K562 (cell line): ENCODE results near the gene PRR14L. TPM values are rescaled to one million over a fixed set of nuclear protein-coding genes. Genes with fewer than 3 reads are reported as not detected.

Experiments
- ATF7 ChIP-seq: fragments of 450-650 bp; IDR thresholded peaks from 2 replicates; pipeline ENCODE4 v1.7.1; 2014; ENCODE audit warnings: mild to moderate bottlenecking, moderate library complexity
- BACH1 ChIP-seq: fragments of 200-800 bp; sonication (Bioruptor generic); IDR thresholded peaks from 2 replicates; pipeline ENCODE4 v1.6.1; 2016; ENCODE audit warnings: missing genetic modification characterization, missing compliant biosample characterization
- ERF ChIP-seq: fragments of 450-650 bp; formaldehyde crosslinking; IDR thresholded peaks from 2 replicates; pipeline ENCODE4 v1.4.0; 2020; ENCODE audit warnings: mild to moderate bottlenecking, mixed read lengths
- GATAD2B ChIP-seq: fragments of 450-650 bp; IDR thresholded peaks from 2 replicates; pipeline ENCODE4 v1.6.1; 2017; ENCODE audit warnings: mild to moderate bottlenecking, borderline replicate concordance
- GTF2B ChIP-seq: IDR thresholded peaks from 2 replicates; pipeline ENCODE4 v1.6.1; 2011; ENCODE audit not compliant: insufficient read length; ENCODE audit errors: extremely low read depth
- HMGN3 ChIP-seq: IDR thresholded peaks from 2 replicates; pipeline ENCODE4 v1.6.1; 2011; ENCODE audit warnings: borderline replicate concordance, low read depth, mild to moderate bottlenecking, mixed read lengths, low read length; ENCODE audit not compliant: insufficient read length; ENCODE audit errors: extremely low read depth
- JUN ChIP-seq, 2 experiments: sonication (generic) in 1 of 2; formaldehyde crosslinking in 1 of 2; IDR thresholded peaks; 2 replicates each; pipeline versions ENCODE4 v1.6.1 to v1.8.0; 2012 to 2022; ENCODE audit warnings: borderline replicate concordance in 2 of 2, mild to moderate bottlenecking in 2 of 2, improper control_type of control experiment in 1 of 2, low read depth in 1 of 2, low read length in 1 of 2, missing genetic modification reagents in 1 of 2
- KLF10 ChIP-seq: fragments of 250-450 bp; sonication (Bioruptor Pico); IDR thresholded peaks from 2 replicates; pipeline ENCODE4 v1.6.1; 2021; ENCODE audit warnings: matching md5 sums
- MAFG ChIP-seq: fragments of 450-650 bp; conservative IDR thresholded peaks from 2 replicates; pipeline ENCODE4 v1.6.1; 2016; ENCODE audit warnings: missing genetic modification characterization, missing compliant biosample characterization
- MBD1 ChIP-seq: fragments of 250-450 bp; sonication (Bioruptor Pico); IDR thresholded peaks from 2 replicates; pipeline ENCODE4 v1.8.0; 2022; ENCODE audit warnings: inconsistent platforms
- MECOM ChIP-seq: fragments of 250-450 bp; sonication (Bioruptor Pico); IDR thresholded peaks from 2 replicates; pipeline ENCODE4 v1.8.0; 2022; ENCODE audit warnings: inconsistent platforms
- NCOA1 ChIP-seq: fragments of 450-650 bp; IDR thresholded peaks from 2 replicates; pipeline ENCODE4 v1.6.1; 2016; ENCODE audit warnings: low read depth
- RBM22 ChIP-seq: fragments of 200-400 bp; formaldehyde crosslinking; IDR thresholded peaks from 2 replicates; pipeline ENCODE4 v1.6.1; 2018; ENCODE audit warnings: low read length, low read depth; ENCODE audit not compliant: poor library complexity, severe bottlenecking
- SNAPC5 ChIP-seq: fragments of 250-450 bp; sonication (Bioruptor Pico); IDR thresholded peaks from 2 replicates; pipeline ENCODE4 v1.8.0; 2021; ENCODE audit warnings: moderate library complexity, mild to moderate bottlenecking, inconsistent platforms
- ZKSCAN8 ChIP-seq: fragments of 200-800 bp; sonication (Bioruptor generic); IDR thresholded peaks from 2 replicates; pipeline ENCODE4 v1.6.1; 2016; ENCODE audit warnings: missing genetic modification characterization, missing compliant biosample characterization
- ZNF274 ChIP-seq: IDR thresholded peaks from 2 replicates; pipeline ENCODE4 v1.6.1; 2011; ENCODE audit warnings: low read depth, mild to moderate bottlenecking, low read length, moderate library complexity, borderline replicate concordance
- ZNF316 ChIP-seq: fragments of 450-650 bp; IDR thresholded peaks from 2 replicates; pipeline ENCODE4 v1.6.1; 2016
- ZNF384 ChIP-seq: IDR thresholded peaks from 2 replicates; pipeline ENCODE4 v1.6.1; 2012; ENCODE audit warnings: low read depth, low read length, improper control_type of control experiment
- ZNF444 ChIP-seq: fragments of 250-450 bp; sonication (Bioruptor Pico); IDR thresholded peaks from 2 replicates; pipeline ENCODE4 v1.4.0; 2020; ENCODE audit warnings: mild to moderate bottlenecking, moderate library complexity
- ZNF561 ChIP-seq: fragments of 450-650 bp; formaldehyde crosslinking; conservative IDR thresholded peaks from 2 replicates; pipeline ENCODE4 v1.4.0; 2020; ENCODE audit warnings: mild to moderate bottlenecking, moderate library complexity
- ZNF764 ChIP-seq: fragments of 250-450 bp; sonication (Bioruptor Pico); IDR thresholded peaks from 2 replicates; pipeline ENCODE4 v1.4.0; 2020; ENCODE audit warnings: low read depth, mild to moderate bottlenecking, moderate library complexity
- polyA plus RNA-seq, 8 experiments: library from polyadenylated mRNA; depleted of rRNA in 4 of 8; stranded (reverse) in 5 of 8; unstranded in 3 of 8; fragments of >200 nt; fragmentation: Nextera tagmentation in 2 of 8; fragmentation: Illumina TruSeq in 1 of 8; extraction: Ambion mirVana in 2 of 8; extraction: Trizol in 1 of 8; gene quantifications; 2 replicates each; pipeline versions ENCODE4 v1.2.1 to v1.2.3, GENCODE V29; 2011 to 2014; ENCODE audit warnings: inconsistent platforms in 1 of 8, missing spikeins in 1 of 8
- total RNA-seq, 7 experiments: library from RNA; depleted of rRNA in 6 of 7; stranded (reverse); fragments of >200 nt in 6 of 7; fragmentation: Illumina TruSeq in 2 of 7; extraction: Trizol in 2 of 7; gene quantifications; 2 replicates each; pipeline versions ENCODE4 v1.2.1 to v1.2.3, GENCODE V29; 2011 to 2021; ENCODE audit warnings: low replicate concordance in 1 of 7
- TF ChIP-seq, protein P1 (sequence below): fragments of 450-650 bp; IDR thresholded peaks from 2 replicates; pipeline ENCODE4 v1.6.1; 2016; ENCODE audit warnings: borderline replicate concordance
- TF ChIP-seq, protein P2 (sequence below): fragments of 450-650 bp; formaldehyde crosslinking; IDR thresholded peaks from 2 replicates; pipeline ENCODE4 v1.4.0; 2020; ENCODE audit warnings: mild to moderate bottlenecking, moderate library complexity

PRR14L gene
- total and polyA plus RNA-seq, 9 of the 15 experiments (the other 6 are each of a cell fraction or from before 2014, with no cell fraction given), result 2.8 to 36.3 (median 12.3) TPM

DNA sequence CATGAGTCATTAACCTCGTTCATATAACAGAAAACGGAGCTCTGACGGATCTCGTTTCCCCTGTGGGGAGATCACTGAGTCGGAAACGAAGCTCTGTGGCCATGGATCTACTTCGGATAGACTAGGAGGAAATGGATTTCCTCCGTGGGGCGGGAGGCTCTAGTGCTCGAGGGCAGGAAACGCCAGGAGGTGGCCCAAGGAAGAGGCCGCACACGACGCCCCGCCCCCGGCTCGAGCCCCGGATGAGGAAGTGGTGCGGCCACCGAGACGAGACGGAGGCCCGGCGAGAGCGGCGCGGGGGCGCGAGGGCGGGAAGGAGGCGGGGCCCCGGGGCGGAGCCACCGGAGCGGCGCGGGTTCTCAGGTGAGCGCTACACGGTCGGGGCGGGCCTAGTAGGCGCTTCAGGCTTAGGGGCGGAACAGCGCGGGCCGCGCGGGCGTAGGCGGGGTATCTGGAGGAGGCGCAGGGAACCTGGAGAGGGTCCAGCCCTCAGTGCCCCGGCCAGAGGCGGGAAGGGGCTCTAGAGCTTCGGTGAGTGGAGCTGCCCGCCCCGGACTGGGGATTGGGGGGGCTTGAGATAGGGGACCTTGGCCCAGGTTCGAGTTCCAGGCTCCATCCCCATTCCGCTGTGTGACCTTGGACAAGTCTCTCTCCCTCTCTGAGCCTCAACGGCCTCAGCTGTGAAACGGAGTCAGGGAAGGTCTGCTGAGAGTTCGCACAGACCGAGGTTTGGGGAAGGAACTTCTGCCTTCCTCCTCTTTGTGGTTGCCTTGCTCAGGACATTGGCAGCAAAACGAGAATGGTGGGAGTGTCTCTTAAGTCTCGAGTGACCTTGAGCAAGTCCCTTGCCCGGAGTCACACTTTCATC, 3.9 kb upstream of the PRR14L start, which contains the start of gene DEPDC5 (continued):
- TF ChIP-seq, protein P1, sequence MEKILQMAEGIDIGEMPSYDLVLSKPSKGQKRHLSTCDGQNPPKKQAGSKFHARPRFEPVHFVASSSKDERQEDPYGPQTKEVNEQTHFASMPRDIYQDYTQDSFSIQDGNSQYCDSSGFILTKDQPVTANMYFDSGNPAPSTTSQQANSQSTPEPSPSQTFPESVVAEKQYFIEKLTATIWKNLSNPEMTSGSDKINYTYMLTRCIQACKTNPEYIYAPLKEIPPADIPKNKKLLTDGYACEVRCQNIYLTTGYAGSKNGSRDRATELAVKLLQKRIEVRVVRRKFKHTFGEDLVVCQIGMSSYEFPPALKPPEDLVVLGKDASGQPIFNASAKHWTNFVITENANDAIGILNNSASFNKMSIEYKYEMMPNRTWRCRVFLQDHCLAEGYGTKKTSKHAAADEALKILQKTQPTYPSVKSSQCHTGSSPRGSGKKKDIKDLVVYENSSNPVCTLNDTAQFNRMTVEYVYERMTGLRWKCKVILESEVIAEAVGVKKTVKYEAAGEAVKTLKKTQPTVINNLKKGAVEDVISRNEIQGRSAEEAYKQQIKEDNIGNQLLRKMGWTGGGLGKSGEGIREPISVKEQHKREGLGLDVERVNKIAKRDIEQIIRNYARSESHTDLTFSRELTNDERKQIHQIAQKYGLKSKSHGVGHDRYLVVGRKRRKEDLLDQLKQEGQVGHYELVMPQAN, result 0 out of 2 replicates have a peak, but pooled peaks have one; percentile 12
- no peak for TF ChIP-seq JUN (IDR thresholded peaks at IDR 0.05; ENCODE audit: borderline replicate concordance, low read depth, low read length)
- no peak for TF ChIP-seq JUN (CRISPR knock-in tag; IDR thresholded peaks at IDR 0.05; ENCODE audit: borderline replicate concordance)
- no peak for TF ChIP-seq MAFG (tag)
- TF ChIP-seq ZNF274, result no peak
- no peak for TF ChIP-seq MECOM
- no peak for TF ChIP-seq ZNF444 (CRISPR knock-in tag)
- TF ChIP-seq ZNF316, result no peak
- no peak for TF ChIP-seq ZKSCAN8 (CRISPR knock-in tag)
- peak; percentile 87 for TF ChIP-seq HMGN3
- TF ChIP-seq NCOA1, result no peak
- TF ChIP-seq, protein P2, sequence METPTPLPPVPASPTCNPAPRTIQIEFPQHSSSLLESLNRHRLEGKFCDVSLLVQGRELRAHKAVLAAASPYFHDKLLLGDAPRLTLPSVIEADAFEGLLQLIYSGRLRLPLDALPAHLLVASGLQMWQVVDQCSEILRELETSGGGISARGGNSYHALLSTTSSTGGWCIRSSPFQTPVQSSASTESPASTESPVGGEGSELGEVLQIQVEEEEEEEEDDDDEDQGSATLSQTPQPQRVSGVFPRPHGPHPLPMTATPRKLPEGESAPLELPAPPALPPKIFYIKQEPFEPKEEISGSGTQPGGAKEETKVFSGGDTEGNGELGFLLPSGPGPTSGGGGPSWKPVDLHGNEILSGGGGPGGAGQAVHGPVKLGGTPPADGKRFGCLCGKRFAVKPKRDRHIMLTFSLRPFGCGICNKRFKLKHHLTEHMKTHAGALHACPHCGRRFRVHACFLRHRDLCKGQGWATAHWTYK (CRISPR knock-in tag), result no peak
- TF ChIP-seq BACH1 (tag), result no peak
- no peak for TF ChIP-seq RBM22
- TF ChIP-seq MBD1 (CRISPR knock-in tag), result no peak
- TF ChIP-seq ZNF764 (CRISPR knock-in tag), result no peak
- no peak for TF ChIP-seq SNAPC5 (CRISPR knock-in tag)
- no peak for TF ChIP-seq ERF
- no peak for TF ChIP-seq ZNF561 (CRISPR knock-in tag)
- peak; percentile 51; the same call in 1 of the 2 replicates for TF ChIP-seq ATF7
- no peak for TF ChIP-seq GTF2B
- TF ChIP-seq ZNF384, result no peak
- peak; percentile 63; the same call in 1 of the 2 replicates for TF ChIP-seq GATAD2B
- no peak for TF ChIP-seq KLF10 (CRISPR knock-in tag)
